HG02610 (cell line): Measurements from ENCODE around the gene TEAD3.

ENCODE experiments used
- ATAC-seq: cut with Tn5 transposase; IDR thresholded peaks from one replicate; pipeline ENCODE4 v1.9.1; 2021; ENCODE audit warnings: mild to moderate bottlenecking, moderate library complexity; ENCODE audit not compliant: unreplicated experiment

Gene TEAD3

DNA sequence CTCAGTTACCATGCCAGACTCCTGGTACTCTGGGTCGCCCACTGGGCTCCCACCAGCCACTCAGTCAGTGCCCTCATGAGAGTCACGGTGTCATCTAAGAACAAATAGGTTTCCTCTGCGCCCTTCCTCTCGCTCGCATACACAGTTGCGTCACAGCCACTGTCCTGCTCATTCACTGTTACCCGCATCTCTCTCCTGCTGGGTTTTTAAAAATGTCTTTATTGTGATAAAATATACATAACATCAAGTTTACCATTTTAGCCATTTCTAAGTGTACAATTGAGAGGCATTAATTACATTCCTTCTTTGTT is 4.0 kb downstream of the TEAD3 start:
- no peak for ATAC-seq

DNA sequence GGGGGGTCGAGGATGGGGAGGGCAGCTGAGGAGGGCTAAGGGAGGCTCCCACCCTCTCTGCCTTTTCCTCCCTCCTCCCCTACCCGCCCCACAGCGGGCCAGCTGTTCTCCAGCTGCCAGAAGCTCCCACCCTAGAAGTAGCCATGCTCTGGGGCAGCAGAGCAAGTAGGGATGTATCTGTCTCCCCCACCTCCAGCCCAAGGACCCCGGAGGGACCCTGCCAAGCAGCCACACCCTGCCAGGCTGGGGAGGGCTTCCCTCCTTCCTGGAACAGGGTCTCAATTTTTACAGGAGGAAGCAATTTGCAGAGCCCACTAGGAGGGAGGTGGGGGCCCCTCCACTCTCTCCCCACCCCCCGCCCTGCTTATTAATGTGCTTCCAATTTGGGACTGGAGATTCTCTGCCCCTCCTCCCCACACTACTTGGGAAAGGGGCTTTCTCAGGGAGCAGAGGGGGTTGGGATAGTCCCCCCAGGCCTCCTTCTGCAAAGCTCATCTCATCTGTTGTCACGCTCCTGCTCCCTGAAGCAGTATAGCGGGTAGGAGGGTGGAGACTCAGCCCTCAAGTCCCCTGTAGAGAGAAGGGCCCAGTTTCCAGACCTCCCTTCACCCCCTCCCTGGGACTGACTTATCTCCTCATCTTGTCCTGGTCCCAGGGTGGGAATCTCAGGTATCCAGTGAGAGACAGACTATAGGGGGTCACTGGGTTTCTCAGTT is 4.5 kb downstream of the TEAD3 start:
- ATAC-seq: no peak

DNA sequence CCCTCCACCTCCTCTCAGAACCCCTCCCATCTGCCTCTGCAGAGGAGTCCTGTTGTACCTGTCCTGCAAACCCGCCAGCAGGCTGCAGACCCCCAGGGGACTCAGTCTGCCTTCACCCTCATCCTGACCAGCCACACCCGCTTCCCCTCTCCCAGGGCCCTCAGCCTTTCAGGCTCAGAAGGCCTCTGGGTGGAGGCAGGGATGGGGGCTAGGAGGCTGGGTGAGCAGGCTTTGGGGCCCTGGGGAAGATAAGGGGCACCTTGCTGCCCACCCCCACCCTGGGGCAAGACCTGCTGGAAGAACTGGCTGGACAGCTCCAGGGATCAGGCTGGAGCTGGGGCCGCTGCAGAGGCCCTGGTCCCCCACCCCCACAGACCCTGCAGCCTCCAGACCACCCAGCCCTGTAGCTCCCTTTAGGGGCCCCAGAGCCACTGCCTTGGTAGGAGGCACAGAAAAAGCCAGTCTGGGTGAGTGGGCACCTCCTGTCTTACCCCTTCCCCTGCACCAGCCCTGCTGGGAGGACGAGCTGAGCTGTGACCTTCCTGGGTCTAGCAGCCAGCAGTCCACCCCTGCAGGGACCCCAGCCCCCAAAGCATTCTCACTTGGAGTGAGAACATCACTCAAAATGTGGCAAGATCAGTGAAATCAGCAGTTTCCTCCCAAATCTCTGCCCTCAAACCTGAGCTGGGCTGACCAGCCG is 5.2 kb downstream of the TEAD3 start:
- ATAC-seq: no peak

DNA sequence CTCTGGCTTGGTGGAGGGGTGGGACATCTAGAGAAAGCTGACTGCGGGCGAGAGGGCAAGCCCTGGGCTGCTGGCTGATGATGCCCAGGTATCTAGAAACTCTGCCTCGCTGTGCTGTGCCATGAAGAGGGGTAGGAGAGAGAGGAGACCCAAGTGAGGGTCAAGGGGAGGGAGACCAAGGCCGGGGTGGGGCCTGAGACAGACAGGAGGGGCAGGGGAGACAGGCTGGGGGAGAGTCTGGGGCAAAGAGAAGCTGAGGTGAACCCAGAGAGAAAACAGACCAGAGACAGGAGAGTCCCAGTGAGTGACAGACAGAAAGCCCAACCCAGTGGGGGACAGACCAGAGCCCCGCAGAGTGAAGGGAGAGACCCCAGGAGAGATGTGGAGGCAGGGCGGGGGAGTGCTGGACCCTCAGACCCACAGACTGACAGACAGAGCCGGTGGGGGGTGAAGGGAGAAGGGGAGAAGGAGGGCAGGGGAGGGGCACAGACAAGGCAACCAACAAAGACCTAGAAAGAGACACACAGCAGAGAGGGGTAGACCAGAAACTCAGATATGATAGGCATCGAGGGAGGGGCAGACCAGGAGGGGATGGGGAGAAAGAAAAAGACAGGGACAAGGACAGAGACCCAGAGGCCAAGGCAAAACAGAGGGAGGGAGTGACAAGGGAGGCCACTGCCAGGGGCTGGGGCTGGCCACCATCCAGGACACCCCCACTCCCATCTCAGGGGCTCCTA is 5.9 kb downstream of the TEAD3 start:
- ATAC-seq: no peak

DNA sequence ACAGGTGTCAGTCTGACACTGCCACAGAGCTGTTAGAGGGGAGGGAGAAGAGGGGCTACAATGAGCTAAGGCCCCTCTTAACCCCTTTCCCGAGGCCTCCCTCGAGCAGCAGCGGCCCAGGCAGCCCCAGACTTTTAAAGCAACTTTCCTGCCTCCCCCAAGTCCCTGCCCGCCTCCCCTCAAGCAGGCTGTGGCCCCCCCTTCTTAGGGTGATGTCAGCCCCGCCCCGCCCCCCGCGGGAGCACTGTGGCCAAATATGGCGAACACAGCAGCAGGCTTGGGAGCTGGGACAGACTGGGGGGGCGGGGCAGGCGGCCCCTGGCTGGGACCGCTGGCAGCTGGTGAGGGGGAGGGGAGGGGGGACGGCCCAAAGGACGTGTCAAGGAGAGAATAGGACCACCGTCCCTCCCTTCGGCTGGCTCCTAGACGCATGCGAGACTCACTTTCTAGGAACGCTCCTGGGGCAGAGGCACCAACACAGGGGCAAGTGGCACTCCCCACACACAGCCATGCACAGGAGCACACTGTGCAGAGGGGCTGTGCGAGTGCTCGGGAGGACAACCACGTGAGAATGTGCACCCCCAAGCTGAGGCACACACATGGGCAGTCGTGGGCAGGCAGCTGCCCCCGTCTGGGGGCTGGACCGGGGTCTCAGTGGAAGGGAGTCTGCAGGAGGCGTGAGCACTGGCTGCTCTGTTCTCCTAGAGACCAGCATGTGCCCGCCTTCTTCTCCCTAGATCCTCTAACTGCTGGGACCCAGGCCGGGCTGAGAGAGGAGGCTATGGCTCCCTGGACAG is 6.7 kb downstream of the TEAD3 start:
- ATAC-seq: no peak

DNA sequence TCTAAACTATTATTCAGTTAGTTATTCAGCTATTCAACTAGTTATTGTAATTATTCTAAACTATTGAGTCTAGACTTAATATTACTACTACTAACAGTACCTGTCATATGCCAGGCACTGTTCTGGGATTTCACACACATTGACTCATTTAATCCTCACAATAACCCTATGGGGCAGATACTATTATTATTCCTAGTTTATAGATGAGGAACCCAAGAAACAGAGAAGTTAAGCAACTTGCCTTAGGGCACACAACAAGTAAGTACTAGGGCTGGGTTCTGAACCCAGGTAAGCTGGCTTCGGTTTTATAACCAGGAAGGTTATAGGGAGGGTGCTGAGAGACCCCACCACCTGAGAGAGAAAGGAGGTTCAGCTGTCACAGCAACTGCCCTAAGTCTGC is 7.8 kb downstream of the TEAD3 start:
- no peak for ATAC-seq

DNA sequence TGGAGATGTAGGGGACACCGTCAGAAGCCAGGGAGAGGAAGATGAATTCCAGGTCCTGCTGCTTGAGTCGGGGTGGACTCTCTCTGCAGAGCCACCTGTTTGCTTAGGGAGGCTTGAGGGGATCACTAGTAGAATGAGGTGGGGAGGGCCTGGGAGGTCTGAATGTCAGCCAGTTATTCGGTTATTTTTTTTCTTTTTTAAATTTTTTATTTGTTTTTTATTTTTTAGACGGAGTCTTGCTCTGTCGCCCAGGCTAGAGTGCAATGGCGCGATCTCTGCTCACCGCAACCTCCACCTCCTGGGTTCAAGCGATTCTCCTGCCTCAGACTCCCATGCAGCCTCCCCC is 8.4 kb downstream of the TEAD3 start:
- ATAC-seq: no peak

DNA sequence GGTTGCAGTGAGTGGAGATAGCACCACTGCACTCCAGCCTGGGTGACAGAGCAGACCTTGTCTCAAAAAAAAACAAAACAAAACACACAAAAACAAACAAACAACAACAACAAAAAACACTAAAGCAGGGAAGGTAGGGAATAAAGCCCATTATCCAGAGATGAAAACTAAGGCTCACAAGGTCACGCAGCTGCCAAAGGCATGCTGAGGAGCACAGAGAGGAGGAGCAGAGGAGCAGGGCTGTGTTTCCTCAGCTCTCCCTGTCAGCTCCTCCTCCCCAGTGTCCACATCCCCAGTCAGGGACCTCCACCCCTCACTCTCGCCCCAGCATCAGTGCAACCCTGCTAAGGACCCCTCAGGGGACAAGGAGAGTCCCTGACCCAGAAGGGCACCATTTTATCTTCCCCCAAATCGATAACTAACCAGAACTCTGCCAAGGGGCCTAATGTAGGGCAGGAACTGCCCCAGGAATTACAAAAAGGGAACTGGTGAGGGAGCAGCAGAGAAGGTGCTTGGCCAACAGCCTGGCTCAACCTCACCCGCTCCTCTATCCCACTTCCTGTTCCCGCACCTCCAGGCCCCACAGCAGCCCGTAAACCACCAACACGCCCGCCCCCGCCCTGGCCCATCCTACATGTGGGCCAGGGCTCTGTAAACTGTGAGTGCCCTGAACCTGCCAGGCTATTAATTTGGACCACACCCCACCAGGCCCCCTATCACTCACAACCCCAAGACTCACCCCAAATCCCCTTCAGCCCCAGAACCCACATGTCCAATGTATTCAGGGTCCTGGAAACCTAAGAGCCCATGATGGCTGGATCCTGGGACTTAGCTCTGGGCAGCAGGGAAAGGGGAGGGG is 9.0 kb downstream of the TEAD3 start:
- ATAC-seq: no peak

DNA sequence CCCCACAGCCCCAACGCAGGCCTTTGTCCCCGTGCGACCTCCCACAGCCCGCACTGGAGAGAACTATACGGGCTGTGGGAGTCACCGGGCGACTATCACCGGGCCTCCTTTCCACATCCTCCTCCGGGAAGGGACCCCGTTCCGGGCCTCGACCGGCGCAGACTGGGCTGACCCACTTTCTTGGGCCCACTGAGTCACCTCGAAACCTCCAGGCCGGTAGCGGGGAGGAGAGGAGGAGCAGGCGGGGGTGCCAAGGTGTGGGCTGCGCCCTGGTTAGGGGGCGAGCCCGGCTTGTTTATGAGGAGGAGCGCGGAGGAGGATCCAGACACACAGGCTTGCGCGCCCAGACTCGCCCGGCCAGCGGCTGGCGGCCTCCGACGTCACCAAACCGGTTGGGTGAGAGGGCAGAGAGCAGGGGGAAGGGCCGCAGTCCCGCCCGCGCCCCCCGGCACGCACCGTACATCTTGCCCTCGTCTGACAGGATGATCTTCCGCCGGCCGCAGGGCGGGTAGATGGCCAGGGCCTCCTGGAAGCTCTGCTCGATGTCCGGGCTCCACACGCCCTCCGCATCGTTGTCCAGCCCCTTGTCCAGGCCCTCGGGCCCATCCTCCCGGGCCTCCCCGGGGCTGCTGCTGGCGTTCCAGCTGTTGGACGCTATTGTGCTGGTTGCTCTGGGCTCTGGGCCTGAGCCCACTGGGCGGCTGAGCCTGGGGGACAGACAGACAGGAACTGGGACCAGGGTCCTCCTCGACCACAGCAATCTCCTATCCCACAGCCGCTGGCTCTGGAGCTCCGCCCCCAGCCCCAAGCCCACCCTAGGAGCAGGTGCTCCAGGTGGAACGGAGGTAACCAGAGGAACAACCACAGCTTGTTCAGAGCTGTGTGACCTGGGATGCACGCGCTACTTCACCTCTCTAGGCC is 10.6 kb downstream of the TEAD3 start:
- no peak for ATAC-seq

DNA sequence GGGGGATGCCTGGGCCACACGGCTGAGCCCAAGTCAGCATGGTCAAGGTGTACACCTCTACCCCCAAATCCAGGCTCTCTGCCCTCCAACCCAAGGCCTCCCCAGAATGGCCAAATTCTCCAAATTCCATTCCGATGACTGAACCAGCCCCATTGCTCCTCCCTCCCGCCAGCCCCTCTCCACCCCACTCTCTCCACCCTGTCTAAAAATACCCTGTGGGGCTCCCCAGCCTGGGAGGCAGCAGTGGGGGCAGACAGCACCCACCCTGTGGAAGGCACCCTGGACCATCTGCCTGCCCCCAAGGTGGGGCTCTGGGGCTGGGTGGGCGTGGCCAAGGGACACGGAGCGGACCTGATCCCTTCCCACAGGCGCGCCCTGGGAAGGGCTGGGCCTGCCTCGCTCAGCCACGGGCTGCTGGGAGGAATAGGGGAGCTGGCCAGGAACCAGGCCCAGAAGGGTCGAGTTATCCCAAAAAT is 11.4 kb downstream of the TEAD3 start:
- ATAC-seq: no peak

DNA sequence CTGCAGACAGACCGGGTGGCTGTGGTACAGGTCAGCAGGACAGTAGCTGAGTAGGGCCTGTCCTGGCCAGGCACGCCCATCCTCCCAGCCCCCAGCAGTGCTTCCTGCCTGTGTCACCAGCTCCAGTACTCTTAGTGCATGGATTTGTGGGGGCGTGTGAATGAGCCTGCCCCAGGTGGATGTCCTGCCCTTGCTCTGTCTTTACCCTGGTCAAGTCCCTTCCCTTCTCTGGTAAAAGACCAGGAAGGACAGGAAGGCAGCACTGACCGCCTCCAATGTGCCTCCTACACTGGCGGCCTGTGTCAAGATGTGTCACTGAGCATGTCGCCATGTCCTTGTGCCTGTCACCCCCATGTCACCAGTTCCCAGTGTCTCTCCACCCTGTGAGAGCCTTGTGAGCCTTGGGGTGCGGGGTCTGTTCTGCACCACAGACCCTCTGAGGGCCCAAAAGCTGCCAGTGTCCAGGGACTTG is 11.9 kb downstream of the TEAD3 start:
- no peak for ATAC-seq

DNA sequence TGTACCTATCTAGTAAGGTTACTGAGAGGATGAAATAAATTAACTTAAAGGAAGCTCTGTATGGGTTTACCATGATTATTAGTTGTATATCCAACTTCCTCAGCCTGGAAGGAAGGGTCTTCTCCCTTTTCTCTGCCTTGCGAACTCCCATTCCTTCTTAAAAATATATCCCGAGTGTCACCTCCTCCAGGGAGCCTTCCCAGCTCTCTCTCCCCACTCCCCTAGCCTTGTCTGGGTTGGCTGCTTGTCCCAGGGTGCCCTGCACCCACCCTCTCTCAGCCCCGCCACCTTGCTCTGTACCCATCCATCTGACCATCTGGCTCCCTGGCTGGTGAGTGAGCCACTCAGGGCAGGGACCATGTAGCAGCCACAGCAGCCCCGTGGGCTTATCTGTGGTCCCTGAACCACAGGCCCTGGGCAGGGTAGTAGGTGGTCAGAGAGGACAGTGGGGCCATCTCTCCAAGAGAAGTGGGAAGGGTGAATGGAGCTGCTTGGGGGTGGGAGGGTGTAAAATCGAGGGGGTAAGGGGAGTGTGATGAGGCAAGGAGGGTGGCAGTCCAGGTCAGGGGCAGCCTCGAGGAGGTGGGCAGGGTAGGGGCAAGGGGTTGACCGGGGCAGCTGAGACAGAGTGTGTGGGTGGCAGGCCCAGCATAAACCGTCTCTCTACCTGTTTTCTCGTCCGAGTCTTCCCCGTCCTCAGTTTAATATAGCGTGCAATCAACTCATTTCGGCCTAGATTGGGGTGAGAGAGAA is 12.8 kb downstream of the TEAD3 start:
- ATAC-seq: no peak

DNA sequence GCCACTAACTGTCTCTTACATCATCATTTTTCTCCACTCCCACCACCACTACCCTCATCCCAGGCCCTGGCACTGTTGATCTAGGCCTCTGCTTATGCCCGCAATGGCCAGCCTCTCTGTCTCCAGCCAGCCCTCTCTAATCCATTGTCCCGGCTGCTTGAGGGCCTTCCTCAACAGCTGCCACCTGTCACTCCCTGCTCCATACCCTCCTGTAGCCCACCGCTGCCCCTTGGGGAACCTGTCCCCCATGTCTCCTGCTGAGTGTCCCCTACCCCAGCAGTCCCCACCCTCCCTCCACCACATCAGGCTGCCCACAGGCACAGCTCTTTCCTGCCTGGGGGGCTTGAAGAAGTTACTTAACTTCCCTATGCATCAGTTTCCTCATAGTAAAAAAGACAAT is 13.4 kb downstream of the TEAD3 start:
- ATAC-seq: no peak

DNA sequence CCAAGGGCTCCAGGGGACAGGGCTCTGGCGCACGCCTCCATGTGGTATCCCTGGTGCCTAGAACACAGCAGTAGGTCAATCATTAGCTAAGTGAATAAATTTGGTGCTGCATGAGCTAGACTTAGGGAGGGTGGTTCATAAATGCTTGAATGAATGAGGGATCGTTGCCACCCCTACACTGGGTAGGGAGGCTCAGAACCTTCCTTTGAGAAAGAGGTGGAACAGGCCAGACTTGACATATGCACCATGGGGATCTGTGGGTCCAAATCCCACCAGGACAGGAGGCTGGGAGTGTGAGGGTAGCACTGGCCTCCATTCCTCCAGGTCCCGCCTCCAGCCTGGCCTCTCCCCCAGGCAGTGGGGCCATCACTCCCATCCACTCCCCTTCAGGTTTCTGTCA is 13.8 kb downstream of the TEAD3 start:
- ATAC-seq: no peak

DNA sequence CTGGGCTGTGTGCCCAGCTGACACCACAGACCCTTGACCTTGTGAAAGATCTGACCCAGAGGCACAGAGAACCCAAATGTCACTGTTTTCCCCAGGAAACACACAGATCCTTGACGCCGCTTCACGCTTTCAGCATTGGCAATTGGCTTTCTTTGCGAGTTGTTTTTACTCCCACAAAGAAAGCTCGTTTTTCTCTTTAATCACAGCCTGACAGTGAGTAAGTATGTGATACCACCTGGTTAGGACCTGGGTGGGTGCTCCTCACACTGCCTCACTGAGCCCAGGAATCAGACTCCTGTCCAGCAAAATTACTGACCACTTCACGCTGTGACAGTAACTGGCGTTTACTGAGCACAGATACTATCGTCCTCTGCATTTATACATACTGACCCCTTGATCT is 15.7 kb downstream of the TEAD3 start:
- no peak for ATAC-seq

DNA sequence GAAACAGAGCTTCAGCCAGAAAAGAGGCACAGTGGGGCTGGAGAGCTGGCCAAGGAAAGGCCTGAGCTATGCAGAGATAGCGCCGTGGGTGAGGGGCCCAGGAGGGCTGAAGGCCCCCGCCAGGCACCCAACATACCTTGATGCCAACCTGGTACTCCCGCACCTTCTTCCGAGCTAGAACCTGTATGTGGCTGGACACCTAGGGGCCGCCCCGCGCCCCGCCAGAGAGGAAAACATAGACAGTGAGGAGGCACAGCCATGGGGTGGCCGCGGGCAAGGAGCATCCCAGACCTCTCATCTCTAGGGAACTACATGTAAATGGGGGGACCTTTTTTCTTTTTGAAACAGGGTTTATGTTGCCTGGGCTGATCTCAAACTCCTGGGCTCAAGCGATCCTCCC is 16.7 kb downstream of the TEAD3 start:
- no peak for ATAC-seq

DNA sequence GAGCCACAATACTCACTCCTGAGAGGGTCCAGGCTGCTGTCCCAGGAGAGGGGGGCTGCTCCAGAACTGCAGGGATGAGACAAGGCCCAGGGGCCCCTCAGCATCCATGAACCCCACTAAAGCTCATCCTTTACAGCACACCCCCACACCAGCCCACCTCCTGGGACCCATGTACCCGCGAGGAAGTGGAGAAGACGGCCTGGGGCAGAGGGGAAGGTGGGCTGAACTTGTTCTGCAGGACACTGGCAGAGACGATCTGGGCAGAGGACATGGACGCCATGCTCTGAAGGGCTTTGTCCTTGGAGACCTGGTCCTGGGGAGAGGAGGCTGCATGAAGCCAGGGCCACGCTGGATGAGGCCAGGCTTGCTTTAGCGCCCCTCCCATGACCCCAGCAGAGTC is 18.6 kb downstream of the TEAD3 start:
- ATAC-seq: no peak

DNA sequence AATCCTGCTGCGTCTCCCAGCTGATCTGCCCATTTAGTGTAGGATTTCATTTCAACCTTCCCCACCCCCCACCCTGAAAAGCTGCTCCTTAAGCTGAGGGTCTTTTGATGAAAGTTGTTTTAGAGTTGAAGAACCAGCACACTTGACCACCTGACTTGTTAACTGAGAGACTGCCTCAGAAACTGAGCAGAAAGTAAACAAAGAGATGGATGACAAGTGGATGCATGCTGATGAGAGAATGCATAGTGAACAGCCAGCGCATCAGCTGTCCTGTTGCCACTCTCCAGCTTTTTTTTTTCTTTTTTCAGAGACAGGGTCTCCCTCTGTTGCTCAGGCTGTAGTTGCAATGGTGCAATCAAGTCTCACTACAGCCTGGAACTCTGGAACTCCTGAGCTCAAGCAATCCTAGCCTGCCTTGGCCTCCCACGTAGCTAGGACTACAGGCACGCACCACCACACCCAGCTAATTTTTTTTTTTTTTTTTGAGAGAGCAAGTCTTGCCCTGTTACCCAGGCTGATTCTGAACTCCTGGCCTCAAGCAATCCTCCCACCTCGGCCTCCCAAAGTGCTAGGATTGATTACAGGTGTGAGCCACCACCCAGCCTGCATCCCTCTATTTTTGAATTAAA is 19.2 kb downstream of the TEAD3 start:
- no peak for ATAC-seq
